GM19328 (cell line): ENCODE data around the gene SPON1.
"Not testable (repeated sequence)": the region's sequence is repeated elsewhere in the genome, so short reads cannot be mapped to it uniquely, and the experiment has no call there.

Experiments used
- ATAC-seq: cut with Tn5 transposase; IDR thresholded peaks from one replicate; pipeline ENCODE4 v1.9.1; 2021; ENCODE audit warnings: mild to moderate bottlenecking, moderate library complexity; ENCODE audit not compliant: unreplicated experiment

The SPON1 gene

GRCh38 chr11:14173679-14174078 lies 211.2 kb downstream of the SPON1 start:
- ATAC-seq = not testable (repeated sequence)

- no peak for ATAC-seq
Observed at GRCh38 chr11:14179116-14179820, 216.7 kb downstream of the SPON1 start.

- no peak for ATAC-seq
Observed at GRCh38 chr11:14181121-14181520, 218.6 kb downstream of the SPON1 start.

GRCh38 chr11:14182833-14183364 lies 220.4 kb downstream of the SPON1 start:
- ATAC-seq = no peak

GRCh38 chr11:14184028-14184940 lies 221.8 kb downstream of the SPON1 start:
- no peak for ATAC-seq

- ATAC-seq = no peak
Observed at GRCh38 chr11:14185461-14185860, 222.9 kb downstream of the SPON1 start.

- ATAC-seq = no peak
Observed at GRCh38 chr11:14186046-14186775, 223.7 kb downstream of the SPON1 start.

- no peak for ATAC-seq
Observed at GRCh38 chr11:14189874-14190273, 227.4 kb downstream of the SPON1 start.

- ATAC-seq = no peak
Observed at GRCh38 chr11:14190992-14191778, 228.7 kb downstream of the SPON1 start.

GRCh38 chr11:14193644-14194043 lies 231.1 kb downstream of the SPON1 start:
- ATAC-seq = no peak

- no peak for ATAC-seq
Observed at GRCh38 chr11:14202251-14203196, 240.0 kb downstream of the SPON1 start.

GRCh38 chr11:14203321-14203720 lies 240.8 kb downstream of the SPON1 start:
- ATAC-seq = no peak

GRCh38 chr11:14212986-14213385 lies 250.5 kb downstream of the SPON1 start:
- ATAC-seq = no peak

- ATAC-seq = no peak
Observed at GRCh38 chr11:14218728-14219127, 256.2 kb downstream of the SPON1 start.

- ATAC-seq = no peak
Observed at GRCh38 chr11:14223636-14224288, 261.2 kb downstream of the SPON1 start.

- ATAC-seq = no peak
Observed at GRCh38 chr11:14224395-14224794, 261.9 kb downstream of the SPON1 start.

GRCh38 chr11:14225666-14226065 lies 263.1 kb downstream of the SPON1 start:
- no peak for ATAC-seq

GRCh38 chr11:14228356-14228755 lies 265.8 kb downstream of the SPON1 start:
- no peak for ATAC-seq

- ATAC-seq = no peak
Observed at GRCh38 chr11:14229472-14229871, 266.9 kb downstream of the SPON1 start.
